Body of pancreas (tissue), 4 donors: ENCODE measurements around the gene GPHB5.

Experiments
- POLR2A ChIP-seq, 3 donors: fragments of 450-650 bp; IDR thresholded peaks; one replicate each; pipeline ENCODE4 v1.6.1; 2016; ENCODE audit warnings: antibody characterized with exemption in 3 of 3, mild to moderate bottlenecking in 2 of 3
- TF ChIP-seq, protein P1 (sequence below), 7 experiments: fragments of 450-650 bp in 4 of 7; fragments of 200-600 bp in 3 of 7; sonication (generic) in 3 of 7; IDR thresholded peaks; one replicate each; pipeline ENCODE4 v1.5.1; 2016 to 2019; ENCODE audit warnings: antibody characterized with exemption in 7 of 7

DNA sequence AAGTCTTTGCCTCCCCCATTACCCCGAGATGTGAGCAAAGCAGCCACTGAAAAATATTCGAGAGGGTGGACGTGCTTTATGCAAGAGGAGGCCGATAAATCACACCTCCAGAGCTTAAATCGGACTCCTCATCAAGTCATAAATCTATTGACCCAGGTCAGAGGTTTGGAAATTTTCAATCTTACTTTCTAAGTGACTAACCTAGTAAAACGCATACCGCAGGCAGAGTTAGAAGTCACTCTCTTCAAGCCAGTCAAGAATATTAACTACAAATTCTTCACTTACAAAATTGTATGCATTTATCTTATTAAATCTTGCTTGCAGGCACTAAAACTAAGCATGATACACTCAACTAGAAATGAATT, 34.9 kb downstream of the GPHB5 start:
- TF ChIP-seq, protein P1, sequence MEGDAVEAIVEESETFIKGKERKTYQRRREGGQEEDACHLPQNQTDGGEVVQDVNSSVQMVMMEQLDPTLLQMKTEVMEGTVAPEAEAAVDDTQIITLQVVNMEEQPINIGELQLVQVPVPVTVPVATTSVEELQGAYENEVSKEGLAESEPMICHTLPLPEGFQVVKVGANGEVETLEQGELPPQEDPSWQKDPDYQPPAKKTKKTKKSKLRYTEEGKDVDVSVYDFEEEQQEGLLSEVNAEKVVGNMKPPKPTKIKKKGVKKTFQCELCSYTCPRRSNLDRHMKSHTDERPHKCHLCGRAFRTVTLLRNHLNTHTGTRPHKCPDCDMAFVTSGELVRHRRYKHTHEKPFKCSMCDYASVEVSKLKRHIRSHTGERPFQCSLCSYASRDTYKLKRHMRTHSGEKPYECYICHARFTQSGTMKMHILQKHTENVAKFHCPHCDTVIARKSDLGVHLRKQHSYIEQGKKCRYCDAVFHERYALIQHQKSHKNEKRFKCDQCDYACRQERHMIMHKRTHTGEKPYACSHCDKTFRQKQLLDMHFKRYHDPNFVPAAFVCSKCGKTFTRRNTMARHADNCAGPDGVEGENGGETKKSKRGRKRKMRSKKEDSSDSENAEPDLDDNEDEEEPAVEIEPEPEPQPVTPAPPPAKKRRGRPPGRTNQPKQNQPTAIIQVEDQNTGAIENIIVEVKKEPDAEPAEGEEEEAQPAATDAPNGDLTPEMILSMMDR (IDR thresholded peaks at IDR 0.05) = no peak
- no peak for TF ChIP-seq POLR2A (IDR thresholded peaks at IDR 0.05)
